NCI-H2227 (cell line): ENCODE measurements around the gene FCN2.

Source experiments
- DNase-seq: peaks from one replicate; lab custom pipeline; 2025; ENCODE audit not compliant: unreplicated experiment; lab: John Stamatoyannopoulos, UW

FCN2 gene

DNA sequence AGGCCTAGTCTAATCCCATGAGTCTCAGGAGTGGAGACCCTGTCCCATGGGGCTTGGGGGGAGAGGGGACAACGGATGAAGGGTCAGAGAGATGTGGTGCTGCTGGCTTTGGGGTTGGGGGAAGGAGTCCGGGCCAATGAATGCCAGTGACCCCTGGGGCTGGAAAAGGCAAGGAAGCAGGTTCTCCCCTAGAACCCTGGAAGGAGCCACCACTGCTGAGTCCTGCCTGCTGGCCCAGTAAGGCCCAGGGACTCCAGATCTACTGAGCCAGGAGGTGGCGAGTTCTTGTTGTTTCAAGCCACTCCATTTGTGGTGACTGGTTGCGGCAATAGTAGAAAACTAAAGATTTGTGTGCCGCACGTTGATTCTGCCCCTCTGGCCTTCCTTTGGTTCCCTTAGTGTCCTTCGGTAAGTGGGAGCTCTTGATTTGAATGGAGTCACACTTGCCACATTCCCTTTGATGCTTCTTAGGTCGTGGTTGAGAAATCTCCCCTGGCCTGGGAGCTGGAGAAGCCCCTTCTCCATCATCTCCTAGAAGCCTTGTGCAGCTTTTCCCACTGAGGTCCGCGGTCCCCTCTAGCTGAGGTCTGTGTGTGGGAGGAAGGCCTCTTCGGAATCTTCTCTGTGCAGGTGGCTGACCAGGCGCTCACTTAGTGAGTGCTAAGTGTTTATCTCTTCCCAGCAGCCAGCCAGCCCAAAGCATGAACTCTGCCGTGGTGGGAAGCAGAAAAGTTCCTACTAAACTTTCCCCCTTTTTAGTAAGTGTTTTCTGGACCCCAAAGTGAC lies 28.1 kb downstream of the FCN2 start:
- no peak for DNase-seq

DNA sequence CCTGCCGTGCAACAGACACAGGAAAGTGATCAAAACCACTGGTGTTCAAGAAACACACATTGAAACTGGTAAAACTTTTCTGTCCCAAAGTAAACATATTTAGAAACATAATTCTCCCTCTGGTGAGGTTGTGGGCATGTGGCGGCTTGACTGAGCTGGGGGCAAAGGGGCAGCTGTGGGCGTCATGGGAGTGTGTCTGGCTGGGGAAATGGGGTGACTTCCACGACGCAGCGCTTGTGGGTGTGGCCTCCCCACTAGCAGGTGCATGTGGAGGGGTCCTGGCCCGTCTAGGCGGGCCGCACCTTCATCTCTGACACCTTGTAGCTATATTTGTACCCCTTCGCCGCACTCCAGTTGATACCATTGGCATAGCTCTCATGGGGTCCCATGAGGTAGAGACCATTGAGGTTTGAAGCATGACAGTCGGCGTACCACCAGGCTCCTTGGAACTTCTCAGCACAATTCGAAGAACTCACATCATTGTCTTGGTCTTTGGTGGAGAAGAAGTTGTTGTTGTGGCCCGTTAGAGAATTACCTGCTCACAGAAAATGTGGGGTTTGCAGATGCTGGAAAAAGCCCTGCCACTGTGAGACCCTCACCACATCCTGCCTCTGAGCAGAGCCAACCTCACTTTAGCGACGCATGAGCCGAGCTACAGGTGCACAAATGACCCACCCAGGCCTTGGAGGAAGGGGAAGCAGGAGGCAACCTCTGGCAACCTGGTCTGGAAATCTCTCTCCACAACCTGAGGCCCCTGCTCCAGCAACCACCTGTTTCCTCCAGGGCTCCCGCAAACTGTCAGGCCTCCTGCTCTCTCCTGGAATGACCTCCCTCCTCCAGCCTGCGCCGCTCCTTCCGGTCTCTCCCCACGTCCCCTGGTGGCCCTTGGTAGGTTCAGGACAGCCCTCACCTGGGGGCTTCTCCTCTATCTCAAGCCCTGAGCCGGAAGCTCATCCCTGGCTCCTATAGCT lies 29.2 kb downstream of the FCN2 start:
- DNase-seq: no peak

DNA sequence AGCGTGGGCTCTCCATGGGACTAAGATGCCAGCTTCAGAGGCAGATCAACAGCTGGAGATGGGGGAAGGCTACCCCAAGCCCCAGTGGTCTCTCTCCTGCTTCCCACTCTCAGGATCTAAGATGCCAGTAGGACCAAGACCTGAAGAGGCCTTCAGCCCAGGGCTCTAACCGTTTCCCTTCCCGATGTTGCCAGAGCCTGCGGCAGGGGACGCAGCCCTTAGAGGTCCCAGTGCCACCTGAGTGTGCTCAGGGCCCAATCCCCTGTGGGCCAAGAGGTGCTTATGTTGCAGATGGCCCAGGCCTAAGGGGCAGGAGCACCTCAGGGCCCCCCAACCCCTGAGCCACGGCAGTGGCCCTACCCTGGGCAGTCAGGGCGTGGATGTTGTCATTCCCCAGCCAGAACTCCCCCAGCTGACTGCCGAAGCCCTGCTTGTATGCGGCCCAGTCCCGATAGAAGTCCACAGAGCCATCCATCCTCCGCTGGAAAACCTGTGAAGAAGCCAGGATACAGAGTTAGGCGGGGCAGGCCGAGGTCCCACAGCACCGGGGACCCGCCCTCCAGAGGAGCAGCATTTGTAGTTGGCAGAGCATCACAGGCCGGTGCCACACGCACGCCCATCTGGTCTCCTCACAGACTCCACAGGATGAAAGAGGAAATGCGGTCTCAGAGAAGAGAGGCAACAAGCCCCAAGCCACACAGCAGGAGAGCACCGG lies 31.7 kb downstream of the FCN2 start:
- no peak for DNase-seq

- no peak for DNase-seq
These were observed 32.6 kb downstream of the FCN2 start for GRCh38 chr9:134913041-134913712.

- DNase-seq: no peak
These were observed 33.3 kb downstream of the FCN2 start for GRCh38 chr9:134913713-134914500.

DNA sequence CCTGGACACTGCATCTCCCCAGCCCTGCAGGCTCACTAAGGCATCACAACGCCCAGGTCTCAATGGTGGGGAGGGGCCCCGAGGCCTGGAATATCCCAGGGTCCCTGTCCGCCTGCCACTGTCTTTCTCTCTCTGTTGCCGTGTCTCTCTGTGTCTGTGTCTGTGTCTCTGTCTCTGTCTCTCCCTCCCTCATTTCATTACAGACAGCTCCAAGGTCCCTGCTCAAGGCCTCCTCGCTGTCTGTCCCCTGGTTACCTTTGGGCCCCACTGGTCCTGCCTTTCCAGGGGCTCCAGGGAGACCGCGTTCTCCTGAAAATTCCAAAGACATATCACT lies 33.9 kb downstream of the FCN2 start:
- DNase-seq: no peak

DNA sequence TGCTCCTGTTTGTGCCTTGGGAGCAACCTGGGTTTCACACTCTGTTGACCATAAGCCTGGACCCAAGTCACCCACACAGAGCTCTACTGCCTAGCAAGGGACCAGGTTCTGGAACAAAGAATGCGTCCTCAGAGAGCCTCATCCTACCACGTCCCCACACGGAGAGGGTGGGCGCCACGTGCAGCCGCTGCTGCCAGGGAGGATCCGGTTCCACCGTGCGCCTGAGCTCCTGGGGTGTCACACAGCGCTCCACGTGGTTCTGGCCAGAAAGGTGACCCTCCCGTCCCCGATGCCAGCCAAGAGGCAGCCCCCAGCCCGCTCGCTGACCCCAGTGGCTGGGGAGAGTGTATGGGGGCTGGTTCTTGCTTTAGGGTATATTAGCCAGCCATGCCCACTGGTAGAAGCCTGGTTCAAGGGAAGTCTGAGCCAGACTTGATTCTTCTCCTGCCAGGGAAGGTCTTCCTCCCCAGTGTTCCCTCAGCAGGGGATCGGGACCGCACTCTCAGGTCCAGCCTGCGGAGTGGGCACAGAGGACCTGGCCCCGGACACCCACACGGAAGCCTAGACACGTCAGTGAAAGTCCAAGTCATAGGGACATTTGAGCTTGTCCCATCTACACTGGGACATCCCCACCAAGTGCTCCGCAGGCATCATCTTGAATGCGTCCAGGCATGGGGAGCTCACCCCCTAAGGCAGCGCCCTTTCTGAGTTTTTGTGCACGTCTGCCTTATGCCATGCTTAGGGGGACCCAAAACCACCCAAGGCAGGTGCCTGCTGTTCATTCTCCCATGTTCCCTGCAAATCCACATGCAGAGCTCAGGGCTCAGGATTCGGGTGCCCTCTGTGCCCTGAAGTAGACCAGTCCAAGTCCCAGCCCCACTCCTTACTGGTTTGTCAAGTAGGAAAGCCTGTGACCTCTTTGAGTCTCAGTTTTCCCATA lies 34.7 kb downstream of the FCN2 start:
- no peak for DNase-seq

GRCh38 chr9:134916161-134916665 lies 35.6 kb downstream of the FCN2 start:
- no peak for DNase-seq

- DNase-seq: no peak
These were observed 37.1 kb downstream of the FCN2 start, which contains the start of gene FCN1 for GRCh38 chr9:134917431-134918373. Gene FCN1, minus strand, starts transcription at chr9:134917912. Its CDS starts 41 bp downstream, at chr9:134917871.

DNA sequence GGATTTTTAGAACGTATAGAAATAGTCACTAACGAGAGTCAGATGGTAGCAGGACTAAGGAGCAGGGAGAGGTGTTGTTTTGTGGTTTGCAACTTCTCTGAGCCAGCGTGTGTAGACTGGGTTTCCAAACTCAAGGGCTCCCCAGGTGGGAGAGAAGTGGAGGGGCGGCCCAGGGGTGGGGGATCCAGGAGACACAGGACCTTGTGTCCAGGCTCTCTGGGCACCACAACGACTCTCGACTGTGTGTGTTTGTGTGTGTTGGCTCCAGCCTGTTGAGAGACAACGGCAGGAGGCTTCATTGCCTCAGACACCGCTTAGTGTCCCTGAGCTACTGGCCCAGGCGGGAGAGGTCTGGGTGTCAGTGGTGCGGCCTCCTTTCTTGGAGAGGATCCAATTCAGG lies 38.0 kb downstream of the FCN2 start:
- DNase-seq: no peak

DNA sequence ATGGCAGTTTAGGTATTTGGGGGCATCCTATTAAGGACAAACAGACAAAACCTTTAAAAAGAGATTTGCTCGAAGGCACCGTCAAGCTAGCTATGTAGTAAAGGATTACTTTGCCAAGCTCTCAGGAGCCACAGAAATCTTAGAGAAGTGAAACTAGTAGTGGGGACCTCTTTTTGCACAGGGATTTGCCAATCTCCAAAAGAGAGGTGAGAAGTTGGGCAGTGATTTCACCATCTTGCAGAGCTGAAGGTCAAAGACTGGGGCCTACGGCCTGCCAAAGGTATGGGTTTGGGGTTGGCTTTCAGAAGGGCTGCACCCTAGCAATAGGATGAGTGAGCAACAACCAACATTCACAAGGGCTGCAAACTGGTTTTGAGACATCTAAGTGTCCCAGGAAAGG lies 38.7 kb downstream of the FCN2 start:
- DNase-seq: no peak

DNA sequence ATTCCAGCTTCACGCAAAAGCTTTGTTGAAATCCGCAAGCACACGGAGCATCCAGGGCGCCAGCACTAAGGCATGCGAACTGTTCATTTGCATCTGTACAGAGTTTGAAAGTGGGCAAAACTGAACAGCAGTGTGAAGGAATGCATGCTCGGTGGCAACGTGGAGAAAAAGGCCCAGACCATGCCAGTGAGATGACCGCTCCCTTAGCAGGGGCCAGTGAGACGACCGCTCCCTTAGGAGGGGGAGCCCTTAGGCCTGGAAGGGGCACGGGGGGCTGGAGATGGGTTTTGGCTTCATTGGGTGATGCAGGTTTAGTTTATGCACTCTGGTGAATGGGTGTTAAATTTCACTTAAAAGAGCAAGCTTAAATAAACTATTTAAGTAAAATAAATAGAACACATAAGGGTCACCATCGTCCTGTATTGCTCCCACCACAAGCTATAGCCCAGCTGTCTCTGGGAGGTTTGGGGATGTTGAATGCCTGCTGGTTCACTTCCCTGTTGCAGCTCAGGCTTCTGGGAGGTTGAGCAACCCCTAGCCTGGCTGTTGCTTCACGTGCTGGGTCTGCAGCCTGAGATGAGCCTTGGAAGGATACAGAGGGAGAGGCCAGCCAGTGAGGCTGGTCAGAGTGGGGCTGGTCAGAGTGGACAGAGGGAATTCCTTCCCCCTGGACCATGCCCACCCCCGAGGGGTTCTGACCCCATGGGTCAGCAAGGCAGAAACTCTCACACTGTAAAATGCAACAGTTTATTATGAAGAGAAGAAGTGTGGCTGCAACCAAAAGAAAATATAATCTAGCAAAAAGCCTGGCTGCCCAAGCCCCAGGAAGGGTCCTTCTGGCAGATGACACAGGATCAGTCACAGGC lies 41.7 kb downstream of the FCN2 start:
- DNase-seq: no peak

GRCh38 chr9:134922932-134923240 lies 42.3 kb downstream of the FCN2 start:
- no peak for DNase-seq

GRCh38 chr9:134923466-134923865 lies 42.9 kb downstream of the FCN2 start:
- no peak for DNase-seq

GRCh38 chr9:134925011-134925511 lies 44.5 kb downstream of the FCN2 start:
- DNase-seq: no peak

DNA sequence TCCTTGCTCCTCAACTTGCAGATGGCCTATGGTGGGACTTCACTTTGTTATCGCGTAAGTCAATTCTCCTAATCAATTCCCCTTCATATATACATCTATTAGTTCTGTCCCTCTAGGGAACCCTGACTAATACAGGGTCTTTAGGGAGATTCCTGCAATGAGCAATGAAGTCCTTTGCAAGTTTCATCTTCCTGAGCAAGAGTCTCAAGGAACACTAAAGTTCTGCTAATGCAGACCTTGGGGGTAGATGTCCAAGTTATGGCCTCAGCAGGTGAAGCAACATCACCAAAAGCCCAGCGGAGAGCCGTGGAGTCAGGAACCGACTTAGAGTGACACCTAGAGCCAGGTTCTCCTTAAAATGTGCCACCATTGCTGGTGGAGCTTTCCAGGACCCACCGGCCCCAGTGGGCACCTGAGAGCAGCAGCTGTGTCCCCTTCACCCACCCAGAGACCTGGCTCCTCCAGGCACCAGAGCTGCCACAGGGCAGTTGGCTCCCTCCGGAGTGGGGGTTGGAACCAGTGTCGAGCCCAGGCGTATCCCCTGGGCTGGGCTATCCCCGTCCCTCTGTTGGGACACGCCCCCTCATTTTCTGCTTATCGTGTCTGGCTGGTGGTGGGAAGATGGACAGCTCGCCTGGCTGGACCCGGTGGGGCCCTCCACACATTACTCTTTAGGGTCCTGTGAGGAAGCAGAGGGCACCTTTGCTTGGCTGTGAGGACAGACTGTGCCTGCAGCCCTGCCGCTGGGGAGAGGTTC lies 48.0 kb downstream of the FCN2 start:
- DNase-seq: no peak
